Neuronal stem cell (in vitro differentiated cells): ENCODE measurements around the gene SHFL.
A peak's percentile ranks its signal among the peaks of the same experiment; 100 is the strongest.

ENCODE experiments used
- DNase-seq: peaks from one replicate; pipeline ENCODE4 v3.0.0-alpha.2; 2013; ENCODE audit warnings: low spot score
- H2AFZ ChIP-seq: one replicate; pipeline ENCODE4 v1.6.1; 2013; ENCODE audit warnings: mild to moderate bottlenecking, low read length, inconsistent platforms
- H2AK5ac ChIP-seq: 2 replicates; pipeline ENCODE4 v1.6.1; 2013; ENCODE audit warnings: low read depth, mild to moderate bottlenecking, inconsistent platforms, low read length, moderate library complexity, mixed read lengths
- H2BK120ac ChIP-seq: 2 replicates; pipeline ENCODE4 v1.6.1; 2013; ENCODE audit warnings: low read depth, mild to moderate bottlenecking, inconsistent platforms, low read length, moderate library complexity, mixed read lengths
- H2BK12ac ChIP-seq: one replicate; pipeline ENCODE4 v1.6.1; 2013; ENCODE audit warnings: low read length, inconsistent platforms
- H2BK15ac ChIP-seq: 2 replicates; pipeline ENCODE4 v1.6.1; 2013; ENCODE audit warnings: mild to moderate bottlenecking, low read length, inconsistent platforms, mixed read lengths
- H2BK5ac ChIP-seq: one replicate; pipeline ENCODE4 v1.6.1; 2013; ENCODE audit warnings: inconsistent platforms, mild to moderate bottlenecking, low read length, moderate library complexity
- H3K14ac ChIP-seq: one replicate; pipeline ENCODE4 v1.6.1; 2013; ENCODE audit warnings: low read length, inconsistent platforms
- H3K18ac ChIP-seq: 2 replicates; pipeline ENCODE4 v1.6.1; 2013; ENCODE audit warnings: low read length, inconsistent platforms
- H3K23ac ChIP-seq: 2 replicates; pipeline ENCODE4 v1.6.1; 2013; ENCODE audit warnings: low read depth, mild to moderate bottlenecking, mixed read lengths, low read length, inconsistent platforms; ENCODE audit not compliant: poor library complexity
- H3K27ac ChIP-seq: replicated peaks from 3 replicates; pipeline ENCODE4 v1.5.1; 2013; ENCODE audit warnings: low read length, inconsistent platforms
- H3K27me3 ChIP-seq, 3 experiments: 2 replicates each; pipeline ENCODE4 v1.6.1; 2013; ENCODE audit warnings: low read length in 3 of 3, mild to moderate bottlenecking in 2 of 3, inconsistent platforms in 1 of 3, low read depth in 1 of 3, mixed read lengths in 1 of 3, moderate library complexity in 1 of 3; ENCODE audit not compliant: control insufficient read depth in 3 of 3, insufficient read depth in 3 of 3
- H3K36me3 ChIP-seq, 2 donors: replicated peaks in 1 of 2; 2 replicates each; pipeline ENCODE4 v1.6.1; 2013; ENCODE audit warnings: low read length in 2 of 2; ENCODE audit not compliant: control insufficient read depth in 2 of 2, insufficient read depth in 2 of 2
- H3K4ac ChIP-seq: 2 replicates; pipeline ENCODE4 v1.6.1; 2013; ENCODE audit warnings: inconsistent platforms, mild to moderate bottlenecking, low read length, moderate library complexity
- H3K4me1 ChIP-seq, 2 donors: 1 replicate in 1 of 2; 2 replicates in 1 of 2; pipeline ENCODE4 v1.6.1; 2013; ENCODE audit warnings: low read length in 2 of 2, low read depth in 1 of 2; ENCODE audit not compliant: control insufficient read depth in 2 of 2, insufficient read depth in 1 of 2
- H3K4me2 ChIP-seq: one replicate; pipeline ENCODE4 v1.6.1; 2013; ENCODE audit warnings: mild to moderate bottlenecking, low read length, inconsistent platforms; ENCODE audit not compliant: insufficient read depth, poor library complexity, severe bottlenecking
- H3K4me3 ChIP-seq, 2 donors: 2 replicates each; pipeline ENCODE4 v1.5.1; 2013; ENCODE audit warnings: low read length in 2 of 2, mild to moderate bottlenecking in 2 of 2, inconsistent platforms in 1 of 2, moderate library complexity in 1 of 2
- H3K79me1 ChIP-seq: one replicate; pipeline ENCODE4 v1.6.1; 2013; ENCODE audit warnings: low read depth, mild to moderate bottlenecking, inconsistent platforms, low read length, moderate library complexity
- H3K9ac ChIP-seq: one replicate; pipeline ENCODE4 v1.6.1; 2013; ENCODE audit warnings: mild to moderate bottlenecking, low read depth, low read length, inconsistent platforms; ENCODE audit not compliant: poor library complexity
- H3K9me3 ChIP-seq, 2 donors: replicated peaks in 1 of 2; 2 replicates each; pipeline versions ENCODE3 to v1.6.1; 2013; ENCODE audit warnings: low read length in 2 of 2, mild to moderate bottlenecking in 2 of 2, inconsistent platforms in 1 of 2, low read depth in 1 of 2, mixed read lengths in 1 of 2, moderate library complexity in 1 of 2; ENCODE audit not compliant: control insufficient read depth in 2 of 2, insufficient read depth in 1 of 2
- H4K8ac ChIP-seq: one replicate; pipeline ENCODE4 v1.6.1; 2013; ENCODE audit warnings: low read depth, mild to moderate bottlenecking, inconsistent platforms, low read length, moderate library complexity
- H4K91ac ChIP-seq: one replicate; pipeline ENCODE4 v1.6.1; 2013; ENCODE audit warnings: low read length, low read depth, mild to moderate bottlenecking, inconsistent platforms; ENCODE audit not compliant: poor library complexity
- WGBS, 2 donors: extraction: QIAGEN DNeasy Blood & Tissue Kit; methylation state at CpG; one replicate each; pipeline ENCODE4 v1.1.7; 2013; ENCODE audit warnings: missing lambda C conversion rate in 2 of 2, mixed read lengths in 1 of 2; ENCODE audit not compliant: insufficient read length in 2 of 2, insufficient replicate concordance in 1 of 2; ENCODE audit errors: extremely low coverage in 2 of 2; 5-methylcytosine and 5-hydroxymethylcytosine counted together

Gene SHFL

GRCh38 chr19:10087296-10088061, 1.4 kb downstream of the SHFL start:
- no peak overlapping the region for H2BK120ac ChIP-seq

GRCh38 chr19:10088949-10089554, 2.9 kb downstream of the SHFL start:
- Histone ChIP-seq H3K9ac (no peak overlapping the region), H3K4me1 (peaks cover 0 to 2% of the 10 kb centered on the region in 2 donors), H2BK12ac (no peak overlapping the region), H3K14ac (no peak overlapping the region), H3K9me3 (peaks cover 0 to 3% of the 10 kb centered on the region in 2 donors), H3K27ac (no peak overlapping the region), H2BK15ac (no peak overlapping the region), H3K4me2 (no peak overlapping the region), H2BK120ac (no peak overlapping the region), H3K27me3 (peaks cover 8 to 30% (median 8%) of the 10 kb centered on the region in 3 experiments), H2AFZ (no peak overlapping the region), H4K91ac (no peak overlapping the region), H3K79me1 (no peaks in the 10 kb centered on the region), H3K23ac (no peak overlapping the region), H3K4ac (no peak overlapping the region), H3K4me3 (no peak overlapping the region), H4K8ac (no peak overlapping the region), H3K18ac (no peak overlapping the region), H3K36me3 (no peaks in the 10 kb centered on the region), H2AK5ac (no peak overlapping the region), H2BK5ac (no peak overlapping the region)
- no CpG with 5 or more reads among the region's 6 CpGs for WGBS, 2 donors
- DNase-seq: no peak

More at GRCh38 chr19:10087296-10088061, 1.4 kb downstream of the SHFL start:
- H2BK5ac ChIP-seq: no peak overlapping the region
- H3K4ac ChIP-seq: no peak overlapping the region
- H3K4me2 ChIP-seq: no peak overlapping the region
- H2AFZ ChIP-seq: no peak overlapping the region
- no peak overlapping the region for H3K23ac ChIP-seq
- H4K91ac ChIP-seq: no peak overlapping the region
- H3K18ac ChIP-seq: no peak overlapping the region
- no CpG with 5 or more reads among the region's 18 CpGs for WGBS, 2 donors
- no peak overlapping the region for H3K27ac ChIP-seq
- no peak overlapping the region for H2AK5ac ChIP-seq
- no peaks in the 10 kb centered on the region for H3K36me3 ChIP-seq
- peak overlapping the region in 1 of 2 donors; percentile 69 for H3K4me3 ChIP-seq
- H2BK12ac ChIP-seq: no peak overlapping the region
- H3K9ac ChIP-seq: no peak overlapping the region
- peaks cover 8 to 28% (median 8%) of the 10 kb centered on the region in 3 experiments for H3K27me3 ChIP-seq
- no peak for DNase-seq
- H3K14ac ChIP-seq: no peak overlapping the region
- H4K8ac ChIP-seq: no peak overlapping the region
- H2BK15ac ChIP-seq: no peak overlapping the region
- peaks cover 0 to 2% of the 10 kb centered on the region in 2 donors for H3K4me1 ChIP-seq
- no peaks in the 10 kb centered on the region for H3K79me1 ChIP-seq
- H3K9me3 ChIP-seq: peaks cover 0 to 2% of the 10 kb centered on the region in 2 donors

DNA sequence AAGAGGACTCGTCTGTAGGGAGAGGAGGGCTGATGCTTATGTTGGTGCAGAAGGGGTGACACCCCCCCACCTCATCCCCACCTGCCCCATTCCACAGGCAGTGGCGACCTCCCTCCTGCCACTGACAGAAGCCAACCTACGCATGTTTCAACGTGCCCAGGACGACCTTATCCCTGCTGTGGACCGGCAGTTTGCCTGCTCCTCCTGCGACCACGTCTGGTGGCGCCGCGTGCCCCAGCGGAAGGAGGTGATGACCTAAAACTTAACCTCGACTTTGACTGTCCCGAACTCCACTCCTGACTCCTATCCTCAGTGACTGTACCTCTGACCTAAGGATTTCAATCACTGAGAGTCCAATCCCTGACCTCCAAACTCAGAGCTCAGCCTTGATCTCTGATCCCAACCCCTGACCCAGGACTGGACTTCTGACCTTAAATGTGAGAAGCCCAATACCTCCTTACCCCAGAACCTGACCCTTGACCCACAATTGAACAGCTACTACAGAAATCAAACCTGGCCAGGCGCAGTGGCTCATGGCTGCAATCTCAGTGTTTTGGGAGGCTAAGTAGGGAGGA, 3.8 kb downstream of the SHFL start:
- no peak overlapping the region for H3K18ac ChIP-seq
- no CpG with 5 or more reads among the region's 15 CpGs for WGBS, 2 donors
- no peaks in the 10 kb centered on the region for H3K79me1 ChIP-seq

DNA sequence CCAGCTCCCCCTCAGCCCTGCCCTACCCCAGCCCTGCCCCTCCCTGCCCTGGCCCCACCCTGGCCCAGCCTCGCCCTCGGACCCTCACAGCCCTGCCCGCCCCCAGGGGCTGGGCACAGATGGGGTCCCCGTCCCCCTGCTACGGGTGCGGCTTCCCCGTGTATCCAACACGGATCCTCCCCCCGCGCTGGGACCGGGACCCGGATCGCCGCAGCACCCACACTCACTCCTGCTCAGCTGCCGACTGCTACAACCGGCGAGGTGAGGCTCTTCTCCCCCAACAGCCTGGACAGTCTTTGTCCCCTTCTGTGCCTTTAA, 5.2 kb downstream of the SHFL start:
- no peak overlapping the region for H2BK5ac ChIP-seq
- H3K36me3 ChIP-seq: no peaks in the 10 kb centered on the region
- H4K91ac ChIP-seq: no peak overlapping the region
- H3K4ac ChIP-seq: no peak overlapping the region
- no peak overlapping the region for H3K14ac ChIP-seq
- peak overlapping the region; percentile 55 for H3K18ac ChIP-seq
- H3K27ac ChIP-seq: no peak overlapping the region
- H3K79me1 ChIP-seq: no peaks in the 10 kb centered on the region
- no peak overlapping the region for H2BK12ac ChIP-seq
- no peak overlapping the region for H3K4me3 ChIP-seq
- H3K27me3 ChIP-seq: peaks cover 0 to 30% (median 4%) of the 10 kb centered on the region in 3 experiments
- H2BK15ac ChIP-seq: peak overlapping the region; percentile 15
- H3K9ac ChIP-seq: no peak overlapping the region
- no peak overlapping the region for H2AK5ac ChIP-seq
- peaks cover 0 to 1% of the 10 kb centered on the region in 2 donors for H3K4me1 ChIP-seq
- no peak overlapping the region for H3K23ac ChIP-seq
- no peak overlapping the region for H2AFZ ChIP-seq
- H3K4me2 ChIP-seq: no peak overlapping the region
- H4K8ac ChIP-seq: no peak overlapping the region
- WGBS, 2 donors: no CpG with 5 or more reads among the region's 17 CpGs
- H3K9me3 ChIP-seq: peaks cover 5 to 7% of the 10 kb centered on the region in 2 donors
- no peak for DNase-seq
- no peak overlapping the region for H2BK120ac ChIP-seq

More for the DNA sequence above, 3.8 kb downstream of the SHFL start:
- peaks cover 0 to 3% of the 10 kb centered on the region in 2 donors for H3K9me3 ChIP-seq
- H2BK120ac ChIP-seq: no peak overlapping the region
- no peak overlapping the region for H3K4me2 ChIP-seq
- H2AK5ac ChIP-seq: no peak overlapping the region
- DNase-seq: no peak
- H4K8ac ChIP-seq: no peak overlapping the region
- no peaks in the 10 kb centered on the region for H3K36me3 ChIP-seq
- no peak overlapping the region for H4K91ac ChIP-seq
- H2AFZ ChIP-seq: no peak overlapping the region
- H3K27ac ChIP-seq: no peak overlapping the region
- H2BK5ac ChIP-seq: no peak overlapping the region
- H3K14ac ChIP-seq: no peak overlapping the region
- H3K4me3 ChIP-seq: peak overlapping the region in 1 of 2 donors; percentile 54
- peaks cover 0 to 2% of the 10 kb centered on the region in 2 donors for H3K4me1 ChIP-seq
- H3K9ac ChIP-seq: no peak overlapping the region
- H2BK15ac ChIP-seq: no peak overlapping the region
- peaks cover 8 to 33% (median 8%) of the 10 kb centered on the region in 3 experiments for H3K27me3 ChIP-seq
- no peak overlapping the region for H2BK12ac ChIP-seq
- H3K4ac ChIP-seq: no peak overlapping the region
- H3K23ac ChIP-seq: no peak overlapping the region
